ENCODE measurements around the gene ITCH. TPM values are rescaled to one million over a fixed set of nuclear protein-coding genes. Genes with fewer than 3 reads are reported as not detected.
"Not testable (repeated sequence)": the region's sequence is repeated elsewhere in the genome, so short reads cannot be mapped to it uniquely, and the experiment has no call there.

The ITCH gene
- 10 to 100 TPM; 23.5 to 32.3 (median 27.7) TPM for polyA plus RNA-seq (ENCODE audit: insufficient read length in 10 of 10)
- long read RNA-seq, donor 1 = 0 reads
- long read RNA-seq, donor 2, full-length matches to known transcripts = 2 of 2 reads
- long read RNA-seq, donor 2, partial matches to known transcripts = 0 of 2 reads
- long read RNA-seq, donor 2, other reads (novel, unspliced or antisense) = 0 of 2 reads
- long read RNA-seq, donor 3 = 0 reads
- long read RNA-seq, donor 4, partial matches to known transcripts = 11 of 11 reads
- long read RNA-seq, donor 4, other reads (novel, unspliced or antisense) = 0 of 11 reads
- long read RNA-seq, donor 5, full-length matches to known transcripts = 3 of 3 reads
- long read RNA-seq, donor 5, partial matches to known transcripts = 0 of 3 reads
- long read RNA-seq, donor 5, other reads (novel, unspliced or antisense) = 0 of 3 reads
- long read RNA-seq, donor 6 = 0 reads
- long read RNA-seq, donor 7, partial matches to known transcripts = 5 of 12 reads
- long read RNA-seq, donor 7, other reads (novel, unspliced or antisense) = 7 of 12 reads
- long read RNA-seq, donor 8 = 0 reads
- long read RNA-seq, donor 9 = 0 reads

DNA sequence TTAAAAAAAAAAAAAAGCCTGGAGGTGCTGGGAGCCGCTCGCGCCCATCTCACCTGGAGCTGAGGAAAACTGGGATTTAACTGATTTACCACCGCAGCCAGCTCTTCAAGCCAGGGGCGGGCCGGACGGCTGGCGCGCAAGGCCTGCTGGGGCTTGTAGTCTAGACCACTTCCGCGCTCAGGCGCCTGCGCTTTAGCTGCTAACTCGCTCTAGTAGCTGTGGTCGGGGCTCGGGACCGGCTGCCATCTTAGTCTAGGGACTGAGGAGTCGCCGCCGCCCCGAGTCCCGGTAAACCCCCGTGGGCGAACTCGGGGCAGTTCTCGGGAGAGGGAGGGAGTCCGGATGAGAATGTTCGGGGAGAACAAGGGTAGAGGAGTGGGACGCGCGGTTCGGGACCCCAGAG, at the start of gene ITCH:
TSS of gene ITCH (plus strand) at position 212 of the 403 bp plus-strand sequence. CDS start 30,539 bp downstream, outside the sequence.
- DNase-seq = peak; percentile 94 to 98 (median 95)

DNA sequence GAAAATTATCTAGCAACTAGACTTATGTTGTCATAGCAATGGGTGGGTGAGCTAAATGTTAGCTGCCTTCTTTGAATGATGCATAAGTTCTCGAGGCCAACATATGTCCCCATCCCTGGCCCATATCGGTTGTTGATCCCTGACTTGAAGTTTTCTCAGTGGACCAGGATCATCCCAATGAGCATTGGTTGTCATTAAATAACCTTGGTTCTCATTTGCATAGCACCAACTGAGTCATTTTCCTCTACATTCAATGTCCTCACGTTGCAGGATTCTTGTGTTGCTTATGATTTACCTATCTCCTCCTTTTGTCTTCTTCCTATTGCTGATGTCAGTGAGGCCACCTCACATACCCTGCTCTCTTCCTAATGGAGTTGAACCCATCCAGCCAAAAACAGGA, 47.8 kb upstream of the ITCH start:
- no peak for DNase-seq

DNA sequence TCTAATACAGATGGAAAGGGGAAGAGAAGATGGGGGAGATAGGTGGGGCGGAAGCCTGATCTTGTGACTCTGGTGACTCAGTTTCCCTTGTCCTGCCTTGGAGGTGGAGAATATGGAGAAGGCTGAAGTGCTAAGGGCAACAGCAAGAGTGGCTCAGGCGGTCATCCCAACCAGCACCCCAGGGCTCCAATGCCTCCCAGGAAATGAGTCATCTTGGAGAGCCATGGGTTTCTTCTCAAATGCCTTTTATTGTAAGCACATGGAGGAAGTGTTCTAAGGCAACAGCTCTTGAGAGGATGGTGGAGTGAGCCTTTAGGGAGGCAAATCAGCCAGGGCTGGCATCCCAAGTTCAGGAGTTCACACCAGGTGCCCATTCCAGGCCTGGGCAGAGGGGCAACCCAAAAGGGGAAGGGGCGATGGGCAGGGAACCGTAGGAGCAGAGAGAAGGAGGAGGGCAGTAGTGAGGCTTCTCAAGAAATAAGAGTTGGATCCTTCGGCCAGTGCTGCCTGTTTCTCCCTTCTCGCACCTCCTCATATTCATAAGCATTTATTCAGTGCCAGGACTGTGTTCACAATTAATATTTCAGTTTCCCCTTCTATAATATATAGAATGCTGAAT, 46.8 kb upstream of the ITCH start:
- no peak for DNase-seq

DNA sequence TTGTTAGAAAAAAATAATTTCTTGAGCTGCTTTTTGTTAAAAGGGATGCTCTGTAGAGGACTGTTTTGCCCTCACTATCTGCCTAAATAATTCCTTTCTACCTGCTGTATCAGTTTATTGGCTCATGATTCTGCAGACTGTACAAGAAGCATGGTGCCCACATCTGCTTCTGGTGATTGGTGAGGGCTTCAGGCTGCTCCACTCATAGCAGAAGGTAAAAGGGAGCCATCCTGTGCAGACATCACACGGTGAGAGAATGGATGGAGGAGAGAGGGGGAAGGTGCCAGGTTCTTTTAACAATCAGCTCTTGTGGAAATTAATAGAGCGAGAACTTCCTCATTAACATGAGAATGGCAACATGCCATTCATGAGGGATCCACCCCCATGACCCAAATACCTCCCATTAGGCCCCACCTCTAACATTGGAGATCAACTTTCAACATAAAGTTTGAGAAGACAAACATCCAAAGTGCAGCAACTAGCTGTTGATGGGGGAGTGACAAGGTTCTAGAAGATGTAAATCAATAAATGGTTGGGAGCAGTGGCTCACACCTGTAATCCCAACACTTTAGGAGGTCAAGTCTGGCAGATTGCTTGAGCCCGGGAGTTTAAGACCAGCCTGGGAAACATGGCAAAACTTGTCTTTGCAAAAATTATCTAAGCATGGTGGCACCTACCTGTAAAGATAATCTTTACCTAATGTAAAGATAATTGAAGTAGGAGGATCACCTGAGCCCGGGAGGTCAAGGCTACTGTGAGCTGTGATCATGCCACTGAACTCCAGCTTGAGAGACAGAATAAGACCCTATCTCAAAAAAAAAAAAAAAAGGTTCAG, 44.2 kb upstream of the ITCH start:
- no peak for DNase-seq

DNA sequence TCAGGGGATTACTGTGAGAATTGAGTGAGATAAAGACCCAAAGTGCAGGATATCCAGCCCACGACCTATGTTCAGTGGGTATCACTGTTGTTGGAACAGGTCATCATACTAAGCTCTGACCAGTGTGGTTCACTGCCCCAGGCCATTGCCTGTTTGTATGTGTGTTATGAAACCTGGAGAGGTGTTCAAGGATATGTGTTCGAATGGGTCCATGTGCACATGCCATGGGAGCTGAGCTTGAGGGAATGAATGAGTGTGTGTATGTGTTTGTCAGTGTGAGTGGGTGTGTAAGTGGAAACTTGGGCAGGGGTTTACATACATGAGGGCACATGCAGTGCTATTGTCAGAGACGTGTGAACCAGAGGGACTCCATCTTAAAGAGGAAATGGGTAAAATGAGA, 42.2 kb upstream of the ITCH start:
- no peak for DNase-seq

DNA sequence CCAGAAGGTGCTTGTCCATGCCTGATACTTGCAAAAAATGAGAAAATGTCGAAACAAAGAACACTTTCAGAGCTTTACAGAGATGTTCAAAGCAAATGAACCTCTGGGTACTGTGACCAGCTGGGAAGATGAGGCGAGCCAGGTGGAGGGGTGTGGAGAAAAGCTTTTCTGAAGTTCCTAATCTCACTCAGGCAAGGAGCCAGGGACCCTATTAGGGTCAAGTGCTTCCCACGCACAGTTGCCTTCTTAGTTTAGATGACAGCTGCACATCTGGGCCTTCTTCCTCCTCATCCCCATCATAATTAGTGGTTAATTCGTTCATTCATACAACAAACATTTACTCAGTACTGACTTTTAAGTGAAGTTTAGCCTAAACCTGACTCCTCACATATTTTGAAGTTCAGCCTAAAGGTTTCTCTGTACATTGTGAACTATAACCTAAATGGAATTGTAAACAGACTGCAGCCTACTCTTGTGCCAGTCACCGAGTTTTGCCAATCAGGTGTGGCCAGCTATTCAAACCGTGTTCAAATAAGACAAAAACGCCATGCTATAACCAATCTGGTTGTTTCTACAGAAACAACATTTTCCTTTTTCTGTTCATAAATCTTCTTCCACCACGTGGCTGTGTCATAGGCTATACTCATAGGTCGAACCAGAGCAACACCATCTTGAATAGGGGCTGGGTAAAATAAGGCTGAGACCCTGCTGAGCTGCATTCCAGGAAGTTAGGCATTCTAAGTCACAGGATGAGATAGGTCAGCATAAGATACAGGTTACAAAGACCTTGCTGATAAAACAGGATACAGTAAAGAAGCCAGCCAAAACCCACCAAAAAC, 40.6 kb upstream of the ITCH start:
- no peak for DNase-seq

DNA sequence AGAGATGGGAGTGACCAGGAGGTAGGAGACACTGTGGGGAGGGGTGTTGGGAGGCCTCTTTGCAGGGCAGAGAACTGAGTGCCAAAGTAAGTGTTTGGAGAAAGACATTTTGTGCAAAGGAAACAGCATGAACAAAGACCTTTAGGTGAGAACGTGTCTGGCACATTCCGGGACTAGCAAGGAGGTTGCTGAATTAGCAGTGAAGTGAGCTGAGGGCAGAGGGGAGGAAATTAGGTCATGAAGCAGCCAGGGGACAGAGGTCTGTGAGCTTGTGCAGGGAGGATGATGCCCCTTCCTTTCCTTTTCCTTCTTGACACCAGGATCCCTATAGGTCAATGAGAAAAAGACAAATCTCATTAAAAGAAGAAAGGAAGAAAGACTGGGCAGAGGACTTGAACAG, 38.5 kb upstream of the ITCH start:
- no peak for DNase-seq

DNA sequence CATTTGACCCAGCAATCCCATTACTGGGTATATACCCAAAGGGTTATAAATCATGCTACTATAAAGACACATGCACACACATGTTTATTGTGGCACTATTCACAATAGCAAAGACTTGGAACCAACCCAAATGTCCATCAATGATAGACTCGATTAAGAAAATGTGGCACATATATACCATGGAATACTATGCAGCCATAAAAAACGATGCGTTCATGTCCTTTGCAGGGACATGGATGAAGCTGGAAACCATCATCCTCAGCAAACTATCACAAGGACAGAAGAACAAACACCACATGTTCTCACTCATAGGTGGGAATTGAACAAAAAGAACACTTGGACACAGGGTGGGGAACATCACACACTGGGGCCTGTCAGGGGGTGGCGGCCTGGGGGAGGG, 34.9 kb upstream of the ITCH start:
- DNase-seq = not testable (repeated sequence)

DNA sequence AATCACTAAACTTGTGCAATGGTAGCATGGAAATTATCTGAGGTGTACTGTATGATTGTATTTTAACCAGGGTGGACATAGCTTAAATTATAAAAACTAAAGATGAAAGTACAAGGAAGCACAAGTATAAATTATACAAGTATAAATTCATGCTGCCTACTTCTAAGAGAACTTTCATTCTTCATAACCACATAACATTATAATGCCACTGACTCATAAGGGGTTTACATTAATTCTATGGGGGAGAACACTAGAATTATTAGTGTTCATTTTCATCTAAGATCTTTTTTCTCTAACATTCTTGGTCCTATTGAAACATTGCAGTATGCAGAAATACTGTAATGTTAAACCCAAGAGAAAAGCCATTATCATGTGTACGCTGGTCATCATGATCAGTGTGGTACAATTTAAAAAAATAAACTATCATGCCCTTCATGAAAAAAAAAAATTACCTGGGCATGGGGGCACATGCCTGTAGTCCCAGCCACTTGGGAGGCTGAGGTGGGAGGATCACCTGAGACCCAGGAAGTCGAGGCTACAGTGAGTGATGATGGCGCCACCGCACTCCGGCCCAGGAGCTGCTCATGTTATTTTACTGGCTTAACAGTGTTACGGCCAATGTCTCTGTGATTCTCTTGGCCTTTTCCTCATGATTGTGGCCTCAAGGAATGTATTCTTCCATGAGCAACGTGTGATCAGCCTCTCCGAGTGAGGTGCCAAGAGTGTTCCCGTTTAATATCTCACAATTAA, 34.0 kb upstream of the ITCH start:
- no peak for DNase-seq

DNA sequence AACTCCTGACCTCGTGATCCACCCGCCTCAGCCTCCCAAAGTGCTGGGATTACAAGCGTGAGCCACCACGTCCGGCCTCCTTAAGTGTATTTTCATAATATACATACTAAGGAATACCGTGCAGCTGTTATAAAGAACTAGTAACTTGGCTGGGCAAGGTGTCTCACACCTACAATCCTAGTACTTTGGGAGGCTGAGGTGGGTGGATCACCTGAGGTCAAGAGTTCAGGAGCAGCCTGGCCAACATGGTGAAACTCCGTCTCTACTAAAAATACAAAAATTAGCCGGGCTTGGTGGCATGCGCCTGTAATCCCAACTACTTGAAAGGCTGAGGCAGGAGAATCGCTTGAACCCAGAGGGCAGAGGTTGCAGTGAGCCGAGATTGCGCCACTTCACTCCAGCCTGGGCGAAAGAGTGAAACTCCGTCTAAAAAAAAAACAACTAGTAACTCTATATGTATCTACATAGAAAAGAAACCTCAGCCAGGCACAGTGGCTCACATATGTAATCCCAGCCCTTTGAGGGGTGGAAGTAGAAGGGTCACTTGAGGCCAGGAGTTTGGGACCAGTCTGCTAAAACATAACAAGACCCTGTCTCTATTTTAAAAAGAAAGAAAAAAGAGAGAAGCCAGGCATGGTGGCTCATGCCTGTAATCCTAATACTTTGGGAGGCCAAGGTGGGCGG, 32.1 kb upstream of the ITCH start:
- not testable (repeated sequence) for DNase-seq

DNA sequence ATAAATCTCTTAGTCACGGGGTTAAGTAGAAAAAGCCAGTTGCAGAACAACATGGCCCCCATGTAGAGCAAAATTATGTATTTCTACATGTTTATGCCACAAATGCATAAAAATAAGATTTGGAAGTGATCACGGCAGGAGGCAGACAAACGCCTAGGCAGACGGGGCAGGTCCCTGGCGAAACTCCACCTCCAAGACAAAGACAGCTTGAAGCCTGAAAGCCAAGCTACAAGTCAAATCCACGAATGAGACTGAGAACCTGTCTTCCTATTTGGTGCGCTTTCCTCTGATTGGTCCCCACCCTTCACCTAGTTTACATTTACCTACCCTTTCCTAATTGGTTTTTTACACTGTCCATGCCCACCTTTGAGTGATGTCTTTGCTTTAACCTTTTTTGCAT, 31.2 kb upstream of the ITCH start:
- no peak for DNase-seq

DNA sequence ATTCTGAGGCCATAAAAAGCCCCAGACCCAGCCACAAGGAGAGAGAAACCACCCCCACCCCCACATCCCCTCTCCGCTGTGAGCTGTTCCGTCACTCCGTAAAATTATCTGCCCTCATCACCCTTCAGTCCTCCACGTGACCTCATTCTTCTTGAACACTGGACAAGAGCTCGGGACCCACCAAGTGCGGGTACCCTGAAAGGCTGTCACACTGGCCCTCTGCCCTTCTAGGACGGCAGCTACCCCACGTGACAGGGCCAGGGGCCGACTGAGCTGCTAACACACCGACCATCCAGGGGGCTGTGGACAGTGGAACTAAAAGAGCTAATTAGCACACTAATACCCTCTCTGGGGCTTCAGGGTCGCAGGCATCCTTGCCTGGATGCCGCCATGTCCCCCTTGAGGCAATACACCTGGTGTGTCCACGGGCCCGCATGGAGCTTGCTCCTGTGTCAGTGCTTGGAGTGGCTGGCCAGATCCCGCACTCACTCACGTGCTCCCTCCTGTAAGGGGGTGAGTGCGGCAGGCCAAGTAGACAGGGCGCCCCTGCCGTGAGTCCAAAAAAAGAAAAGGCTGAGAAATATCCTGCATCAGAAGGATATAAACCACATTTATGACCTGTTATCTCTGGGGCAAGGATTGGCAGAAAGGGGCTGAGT, 30.7 kb upstream of the ITCH start:
- DNase-seq = no peak

DNA sequence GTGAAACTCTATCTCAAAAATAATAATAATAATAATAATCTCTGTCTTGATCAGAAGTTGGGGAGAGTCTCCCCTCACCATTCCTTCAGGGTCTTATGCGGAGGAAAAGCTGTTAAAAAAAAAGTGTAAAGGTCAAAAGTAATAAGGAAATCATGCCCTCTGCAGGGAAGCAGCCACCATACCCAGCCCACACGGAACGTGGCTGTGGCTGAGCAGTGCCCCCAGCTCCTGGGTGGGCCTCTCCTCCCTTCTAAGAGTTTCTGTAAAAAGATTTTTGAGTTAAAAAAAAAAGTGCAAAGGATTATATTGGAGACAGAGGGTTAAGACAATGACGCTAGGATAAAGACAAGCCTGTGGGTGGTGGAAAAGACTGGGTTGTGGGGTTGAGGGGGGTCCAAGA, 29.3 kb upstream of the ITCH start:
- no peak for DNase-seq

DNA sequence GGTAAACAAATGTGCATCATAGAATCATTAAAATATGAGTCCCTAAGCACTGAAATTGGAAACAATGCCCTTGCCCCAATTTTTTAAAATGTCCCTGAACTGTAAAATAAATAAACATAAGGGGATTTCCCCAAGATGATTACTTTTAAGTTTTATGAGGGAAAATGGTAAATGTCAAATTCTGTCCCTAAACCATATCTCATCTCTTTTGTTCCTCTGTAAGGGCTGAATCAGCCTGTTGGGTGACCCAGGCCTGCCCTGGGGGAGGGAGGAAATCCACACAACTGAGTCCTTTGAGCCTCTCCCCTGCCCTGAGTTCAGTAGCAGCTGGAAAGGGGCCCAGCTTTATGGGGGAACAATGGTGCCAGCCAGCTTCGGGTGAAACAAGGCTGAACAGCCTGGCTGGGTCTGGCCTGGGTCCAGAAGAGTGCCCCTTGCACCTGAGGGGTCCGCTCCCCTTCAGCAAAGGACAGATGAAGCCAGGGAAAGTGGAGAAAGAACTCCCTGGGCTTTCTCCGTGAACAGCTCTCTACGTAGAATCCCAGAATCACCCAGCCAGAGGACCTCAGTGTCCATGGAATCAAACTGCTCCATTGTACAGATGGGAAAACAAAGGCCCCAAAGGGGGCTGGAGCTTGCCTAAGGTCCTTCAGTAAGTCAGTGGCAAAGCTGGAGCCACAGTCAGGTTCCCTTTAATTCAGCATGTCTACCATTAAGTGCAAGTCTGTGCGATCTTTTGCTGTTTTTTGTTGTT, 28.2 kb upstream of the ITCH start:
- DNase-seq = no peak

DNA sequence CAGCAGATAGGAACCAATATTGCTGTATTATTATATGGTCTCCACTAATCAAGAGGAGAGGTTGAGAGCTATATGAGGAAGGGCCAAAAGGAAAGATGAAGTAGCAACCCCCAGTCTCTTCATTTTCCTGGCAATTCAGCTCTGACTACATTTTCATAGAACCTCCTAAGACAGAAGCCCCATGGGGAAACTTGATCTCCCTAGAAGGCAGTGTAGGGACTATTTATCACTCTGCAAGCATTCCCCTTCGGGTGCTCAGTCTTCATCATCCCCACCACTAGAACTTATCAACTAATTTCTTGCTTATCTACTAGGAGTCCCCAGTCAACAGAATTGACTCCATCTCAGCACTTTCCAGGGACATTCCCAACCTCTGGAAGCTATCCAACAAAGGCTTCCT, 25.5 kb upstream of the ITCH start:
- DNase-seq = no peak

DNA sequence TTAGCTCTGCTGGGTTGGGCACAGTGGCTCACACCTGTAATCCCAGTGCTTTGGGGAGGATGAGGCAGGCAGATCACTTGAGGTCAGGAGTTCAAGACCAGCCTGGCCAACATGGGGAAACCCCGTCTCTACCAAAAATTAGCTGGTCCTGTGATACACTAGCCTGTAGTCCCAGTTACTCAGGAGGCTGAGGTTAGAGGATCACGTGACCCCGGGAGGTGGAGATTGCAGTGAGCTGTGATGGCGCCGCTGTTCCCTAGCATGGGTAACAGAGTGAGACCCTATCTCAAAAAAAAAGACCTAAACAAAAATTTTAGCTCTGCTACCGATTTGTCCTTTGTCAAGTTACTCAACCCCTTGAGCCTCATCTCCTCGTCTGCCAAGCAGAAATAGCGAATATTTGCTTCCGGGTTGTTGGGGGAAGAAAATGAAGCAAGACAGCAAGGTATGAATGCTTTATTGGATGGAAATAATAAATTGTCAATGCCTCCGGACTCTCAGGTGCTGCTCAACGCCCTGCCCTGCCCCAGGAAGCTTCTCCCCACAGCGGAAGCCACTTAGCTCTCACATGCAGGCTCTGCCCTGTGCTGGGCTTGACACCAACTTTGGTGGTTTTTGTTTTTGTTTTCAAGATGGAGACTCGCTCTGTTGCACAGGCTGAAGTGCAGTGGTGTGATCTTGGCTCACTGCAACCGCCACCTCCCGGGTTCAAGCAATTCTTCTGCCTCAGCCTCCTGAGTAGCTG, 24.9 kb upstream of the ITCH start:
- DNase-seq = no peak

DNA sequence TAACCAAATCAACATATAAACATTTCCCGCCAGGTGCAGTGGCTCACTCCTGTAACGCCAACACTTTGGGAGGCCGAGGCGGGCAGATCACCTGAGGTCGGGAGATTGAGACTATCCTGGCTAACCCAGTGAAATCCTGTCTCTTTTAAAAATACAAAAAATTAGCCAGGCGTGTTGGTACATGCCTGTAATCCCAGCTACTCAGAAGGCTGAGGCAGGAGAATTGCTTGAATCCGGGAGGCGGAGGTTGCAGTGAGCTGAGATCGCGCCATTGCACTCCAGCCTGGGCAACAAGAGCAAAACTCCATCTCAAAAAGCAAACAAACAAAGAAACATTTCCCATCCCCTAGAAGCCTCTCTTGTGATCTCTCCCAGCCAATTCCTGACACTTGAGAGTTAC, 22.3 kb upstream of the ITCH start:
- not testable (repeated sequence) for DNase-seq

DNA sequence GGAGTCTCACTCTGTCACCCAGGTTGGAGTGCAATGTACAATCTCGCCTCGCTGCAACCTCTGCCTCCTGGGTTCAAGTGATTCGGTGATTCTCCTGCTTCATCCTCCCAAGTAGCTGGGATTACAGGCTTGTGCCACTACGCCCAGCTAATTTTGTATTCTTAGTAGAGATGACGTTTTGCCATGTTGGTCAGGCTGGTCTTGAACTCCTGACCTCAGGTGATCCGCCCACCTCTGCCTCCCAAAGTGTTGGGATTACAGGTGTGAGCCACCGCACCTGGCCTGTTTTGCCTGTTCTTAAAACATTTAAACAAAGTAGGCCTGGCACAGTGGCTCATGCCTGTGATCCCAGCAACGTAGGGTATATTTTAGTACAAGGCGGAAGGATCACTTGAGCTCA, 21.9 kb upstream of the ITCH start:
- DNase-seq = not testable (repeated sequence)

Data from muscle of back (tissue), 13 donors.